Measurements from ENCODE around the gene MITF. TPM values are rescaled to one million over a fixed set of nuclear protein-coding genes. Genes with fewer than 3 reads are reported as not detected.

MITF gene
- total and polyA plus RNA-seq, 2 of the 4 experiments (the other 2 are of a cell fraction) = 6.5 to 16.7 TPM

DNA sequence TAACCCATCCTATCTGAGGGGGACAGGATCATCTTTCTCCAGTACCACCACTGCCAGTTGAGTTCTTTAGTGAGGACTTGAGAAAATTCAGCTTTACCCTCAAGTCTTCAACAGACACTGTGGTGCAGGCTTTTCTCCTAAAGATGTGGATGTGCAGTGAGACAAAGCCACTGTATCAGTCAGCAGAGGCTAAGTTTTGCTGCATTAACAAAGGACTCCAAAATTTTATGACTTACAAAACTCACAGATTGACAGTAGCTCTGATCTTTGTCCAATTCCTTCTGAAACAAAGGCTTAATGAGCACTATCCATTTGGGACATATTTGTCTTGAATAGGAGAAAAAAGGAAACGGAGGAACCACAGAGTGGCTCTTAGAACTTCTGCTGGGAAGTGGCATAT is 87.9 kb downstream of the MITF start:
- dilution Hi-C loops (cut with HindIII; ENCODE audit: low sequenced_read_pairs, unreplicated experiment) = no loop called here
- Histone ChIP-seq H3K4me3 (ENCODE audit: insufficient read depth, low read depth, low read length) (no peak overlapping the region), H3K4me2 (ENCODE audit: low read depth, low read length) (no peak overlapping the region), H3K9me3 (ENCODE audit: control insufficient read depth, insufficient read depth, low read length) (0 out of 2 replicates have a peak, but pooled peaks cover 2% of the 10 kb centered on the region), H4K5ac (ENCODE audit: low read depth, low read length) (no peak overlapping the region), H2BK15ac (ENCODE audit: low read depth, low read length) (no peak overlapping the region), H2BK120ac (ENCODE audit: low read depth, low read length) (no peak overlapping the region), H4K91ac (ENCODE audit: insufficient read depth, low read depth, low read length) (no peak overlapping the region), H3K79me1 (ENCODE audit: low read depth in 1 of 2, low read length in 2 of 2) (peaks cover 8 to 25% of the 10 kb centered on the region in 2 experiments; a peak in 3 of 4 replicates), H2AFZ (replicated peaks; ENCODE audit: low read length, poor library complexity) (no peak overlapping the region), H3K9me1 (ENCODE audit: insufficient read depth, low read length) (no peaks in the 10 kb centered on the region), H2AK5ac (ENCODE audit: low read depth, low read length) (no peak overlapping the region), H3K56ac (ENCODE audit: extremely low read depth, insufficient read depth, low read length) (no peak overlapping the region), H3K4me1 (ENCODE audit: control insufficient read depth, insufficient read depth, low read length) (peaks cover 2% of the 10 kb centered on the region), H2AK9ac (replicated peaks; ENCODE audit: low read depth, low read length, poor library complexity) (no peak overlapping the region), H3K27ac (ENCODE audit: insufficient read depth, low read length) (no peak overlapping the region), H3K23ac (ENCODE audit: low read depth, low read length) (no peak overlapping the region), H3K4ac (ENCODE audit: low read depth, low read length) (no peak overlapping the region), H3K18ac (ENCODE audit: low read depth, low read length) (no peak overlapping the region), H2BK5ac (ENCODE audit: low read depth, low read length, poor library complexity, severe bottlenecking) (no peak overlapping the region), H4K20me1 (ENCODE audit: insufficient read depth, low read length) (no peaks in the 10 kb centered on the region), H3K36me3 (ENCODE audit: control insufficient read depth, insufficient read depth, low read length) (no peaks in the 10 kb centered on the region), H2BK20ac (ENCODE audit: low read depth, low read length) (no peak overlapping the region), H3K9ac (ENCODE audit: low read depth, low read length) (no peak overlapping the region), H3K27me3 (ENCODE audit: control insufficient read depth, insufficient read depth, low read length) (no peaks in the 10 kb centered on the region), H4K8ac (ENCODE audit: low read depth in 2 of 2, low read length in 2 of 2) (peak overlapping the region in 1 of 2 experiments; percentile 22; a peak in 1 of 4 replicates), H3K14ac (replicated peaks; ENCODE audit: low read depth, low read length) (no peak overlapping the region)
- CTCF ChIA-PET = no interaction called here
- no peak for TF ChIP-seq RAD21 (IDR thresholded peaks at IDR 0.05; ENCODE audit: low read length)
- no peak for TF ChIP-seq POLR2A (IDR thresholded peaks at IDR 0.05; ENCODE audit: low read depth, low read length)
- TF ChIP-seq MAFK (IDR thresholded peaks at IDR 0.05; ENCODE audit: low read depth, low read length) = no peak
- no peak for TF ChIP-seq BHLHE40 (IDR thresholded peaks at IDR 0.05; ENCODE audit: low read depth, low read length)
- no peak for TF ChIP-seq FOS (IDR thresholded peaks at IDR 0.05; ENCODE audit: low read depth, low read length)
- TF ChIP-seq SMC3 (IDR thresholded peaks at IDR 0.05; ENCODE audit: low read depth, low read length) = no peak
- TF ChIP-seq CEBPB (IDR thresholded peaks at IDR 0.05; ENCODE audit: low read depth, low read length) = no peak
- no peak for TF ChIP-seq CHD1 (IDR thresholded peaks at IDR 0.05; ENCODE audit: low read depth, low read length)
- TF ChIP-seq CTCF (conservative IDR thresholded peaks at IDR 0.05; ENCODE audit: low read depth, low read length) = no peak
- no peak for TF ChIP-seq RFX5 (IDR thresholded peaks at IDR 0.05; ENCODE audit: low read depth, low read length)
- TF ChIP-seq MXI1 (IDR thresholded peaks at IDR 0.05; ENCODE audit: borderline replicate concordance, low read depth, low read length) = no peak
- TF ChIP-seq, protein P1, sequence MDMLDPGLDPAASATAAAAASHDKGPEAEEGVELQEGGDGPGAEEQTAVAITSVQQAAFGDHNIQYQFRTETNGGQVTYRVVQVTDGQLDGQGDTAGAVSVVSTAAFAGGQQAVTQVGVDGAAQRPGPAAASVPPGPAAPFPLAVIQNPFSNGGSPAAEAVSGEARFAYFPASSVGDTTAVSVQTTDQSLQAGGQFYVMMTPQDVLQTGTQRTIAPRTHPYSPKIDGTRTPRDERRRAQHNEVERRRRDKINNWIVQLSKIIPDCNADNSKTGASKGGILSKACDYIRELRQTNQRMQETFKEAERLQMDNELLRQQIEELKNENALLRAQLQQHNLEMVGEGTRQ (IDR thresholded peaks at IDR 0.05; ENCODE audit: low read depth, low read length) = no peak
- no peak for TF ChIP-seq RCOR1 (IDR thresholded peaks at IDR 0.05; ENCODE audit: insufficient replicate concordance, low read length)
- TF ChIP-seq, protein P2, sequence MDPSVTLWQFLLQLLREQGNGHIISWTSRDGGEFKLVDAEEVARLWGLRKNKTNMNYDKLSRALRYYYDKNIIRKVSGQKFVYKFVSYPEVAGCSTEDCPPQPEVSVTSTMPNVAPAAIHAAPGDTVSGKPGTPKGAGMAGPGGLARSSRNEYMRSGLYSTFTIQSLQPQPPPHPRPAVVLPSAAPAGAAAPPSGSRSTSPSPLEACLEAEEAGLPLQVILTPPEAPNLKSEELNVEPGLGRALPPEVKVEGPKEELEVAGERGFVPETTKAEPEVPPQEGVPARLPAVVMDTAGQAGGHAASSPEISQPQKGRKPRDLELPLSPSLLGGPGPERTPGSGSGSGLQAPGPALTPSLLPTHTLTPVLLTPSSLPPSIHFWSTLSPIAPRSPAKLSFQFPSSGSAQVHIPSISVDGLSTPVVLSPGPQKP (IDR thresholded peaks at IDR 0.05; ENCODE audit: borderline replicate concordance, low read depth, low read length) = no peak
- TF ChIP-seq NFE2L2 (IDR thresholded peaks at IDR 0.05; ENCODE audit: low read depth, low read length) = no peak
- no peak for TF ChIP-seq MAZ (IDR thresholded peaks at IDR 0.05; ENCODE audit: borderline replicate concordance, low read depth, low read length)
- intact Hi-C loops (cut with micrococcal nuclease) = no loop called here
- DNase-seq (no peak), ATAC-seq (ENCODE audit: low read depth) (no peak)
- BruUV-seq (replicated peaks) = no TSS peak
- POLR2A ChIA-PET (ENCODE audit: unreplicated experiment) = no interaction called here
- WGBS, 2 experiments (ENCODE audit: extremely low coverage in 2 of 2, insufficient read length in 1 of 2) = no CpG with 5 or more reads among the region's 1 CpG
- in situ Hi-C loops (cut with MboI; ENCODE audit: low sequenced_read_pairs) = no loop called here

Data from IMR-90 (cell line).